ENCODE data around the gene TMEM255A. TPM values are rescaled to one million over a fixed set of nuclear protein-coding genes. Genes with fewer than 3 reads are reported as not detected.

TMEM255A gene
- total RNA-seq, 1 experiment from 2014 or later, result not detected

DNA sequence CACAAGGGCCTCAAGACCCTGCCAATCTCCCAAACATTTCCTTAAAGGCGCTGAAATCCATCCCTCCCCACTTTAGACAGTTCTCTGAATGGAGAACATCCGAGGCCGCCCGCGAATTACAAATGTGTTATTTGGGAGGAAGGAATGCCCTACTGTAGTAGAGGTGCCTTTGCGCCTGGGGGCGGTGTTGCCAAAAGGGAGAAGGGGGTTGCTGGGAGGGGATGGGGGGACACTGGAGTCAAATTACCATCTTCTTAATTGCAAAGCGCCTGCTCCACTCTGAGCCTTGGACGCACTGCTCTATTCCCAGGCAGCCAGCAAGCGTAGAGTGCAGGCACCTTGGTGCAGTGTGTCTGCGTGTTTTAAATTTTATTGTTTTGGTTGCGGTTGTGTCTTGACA lies 2.7 kb downstream of the TMEM255A start:
- Histone ChIP-seq H3K27me3 (ENCODE audit: low read length) (no peaks in the 10 kb centered on the region), H3K4me3 (ENCODE audit: low read length) (no peak overlapping the region), H3K9ac (ENCODE audit: low read length) (no peak overlapping the region), H3K27ac (ENCODE audit: low read length) (no peak overlapping the region), H3K4me1 (ENCODE audit: insufficient read depth, low read length) (peaks cover 19% of the 10 kb centered on the region), H4K20me1 (ENCODE audit: low read length) (no peaks in the 10 kb centered on the region), H3F3A (ENCODE audit: low read length, unreplicated experiment) (no peaks in the 10 kb centered on the region), H3K9me3 (ENCODE audit: low read length) (no peaks in the 10 kb centered on the region), H3K4me2 (ENCODE audit: low read length) (no peak overlapping the region), H2AFZ (ENCODE audit: low read length) (no peak overlapping the region), H3K36me3 (ENCODE audit: low read depth, low read length) (no peaks in the 10 kb centered on the region), H3K79me2 (ENCODE audit: low read length) (no peaks in the 10 kb centered on the region), H3K9me2 (replicated peaks; ENCODE audit: low read length) (no peaks in the 10 kb centered on the region)
- ChIA-PET CTCF (no interaction called here), POLR2A (ENCODE audit: unreplicated experiment) (no interaction called here)
- DNase-seq (no peak), ATAC-seq (no peak)
- TF ChIP-seq EZH2 (IDR thresholded peaks at IDR 0.05; ENCODE audit: low read length, unreplicated experiment) (no peak), CTCF (conservative IDR thresholded peaks at IDR 0.05; ENCODE audit: low read depth, low read length) (no peak), EZH2phosphoT487 (IDR thresholded peaks at IDR 0.05; ENCODE audit: borderline replicate concordance, low read length) (no peak)
- intact Hi-C loops (cut with micrococcal nuclease), result loop anchor here (5.0 kb wide), 1 partner anchor 56 kb away; the partner anchor contains the start of gene ZBTB33
- BruUV-seq (replicated peaks), result no TSS peak

DNA sequence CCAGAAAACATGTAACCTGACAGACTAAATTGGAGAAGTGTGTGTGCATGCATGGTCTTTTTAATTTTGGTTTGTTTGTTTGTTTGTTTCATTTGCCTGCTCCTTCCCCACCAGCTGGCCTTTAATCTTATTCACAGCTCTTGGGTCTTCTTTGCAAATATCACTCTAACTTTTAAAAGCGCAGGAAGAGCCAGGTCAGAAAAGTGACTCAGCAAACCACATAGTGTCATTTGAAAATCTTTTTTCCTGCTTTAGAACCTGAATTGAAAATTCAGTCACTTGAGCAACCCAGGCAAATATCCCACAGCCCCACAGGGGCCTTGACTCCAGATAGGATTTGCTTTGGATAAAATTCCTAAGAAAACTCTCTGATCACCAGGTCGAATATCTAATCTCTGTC lies 4.6 kb downstream of the TMEM255A start:
- H3K36me3 ChIP-seq (ENCODE audit: low read depth, low read length), result no peaks in the 10 kb centered on the region
- peaks cover 19% of the 10 kb centered on the region for H3K4me1 ChIP-seq (ENCODE audit: insufficient read depth, low read length)
- H3K9me3 ChIP-seq (ENCODE audit: low read length), result no peaks in the 10 kb centered on the region
- no peak overlapping the region for H3K4me3 ChIP-seq (ENCODE audit: low read length)
- H3K9ac ChIP-seq (ENCODE audit: low read length), result no peak overlapping the region
- DNase-seq (peak; percentile 52), ATAC-seq (peak; percentile 8; the same call in 1 of the 2 replicates)
- H3K79me2 ChIP-seq (ENCODE audit: low read length), result no peaks in the 10 kb centered on the region
- ChIA-PET CTCF (no interaction called here), POLR2A (ENCODE audit: unreplicated experiment) (no interaction called here)
- no peak for TF ChIP-seq CTCF (conservative IDR thresholded peaks at IDR 0.05; ENCODE audit: low read depth, low read length)
- TF ChIP-seq EZH2 (IDR thresholded peaks at IDR 0.05; ENCODE audit: low read length, unreplicated experiment), result no peak
- no peak for TF ChIP-seq EZH2phosphoT487 (IDR thresholded peaks at IDR 0.05; ENCODE audit: borderline replicate concordance, low read length)
- H3K9me2 ChIP-seq (replicated peaks; ENCODE audit: low read length), result no peaks in the 10 kb centered on the region
- no peaks in the 10 kb centered on the region for H3K27me3 ChIP-seq (ENCODE audit: low read length)
- H3K27ac ChIP-seq (ENCODE audit: low read length), result peak overlapping the region; percentile 25
- H3F3A ChIP-seq (ENCODE audit: low read length, unreplicated experiment), result no peaks in the 10 kb centered on the region
- intact Hi-C loops (cut with micrococcal nuclease), result loop anchor here (5.0 kb wide), 1 partner anchor 54 kb away; the partner anchor contains the start of gene ZBTB33
- BruUV-seq (replicated peaks), result no TSS peak
- no peaks in the 10 kb centered on the region for H4K20me1 ChIP-seq (ENCODE audit: low read length)
- H2AFZ ChIP-seq (ENCODE audit: low read length), result no peak overlapping the region
- H3K4me2 ChIP-seq (ENCODE audit: low read length), result peak overlapping the region; percentile 39

- Histone ChIP-seq H3F3A (ENCODE audit: low read length, unreplicated experiment) (no peaks in the 10 kb centered on the region), H3K9ac (ENCODE audit: low read length) (no peak overlapping the region), H3K27me3 (ENCODE audit: low read length) (no peaks in the 10 kb centered on the region), H3K79me2 (ENCODE audit: low read length) (no peaks in the 10 kb centered on the region), H3K4me2 (ENCODE audit: low read length) (peak overlapping the region; percentile 38; the same call in 1 of the 2 replicates), H3K4me3 (ENCODE audit: low read length) (no peak overlapping the region), H4K20me1 (ENCODE audit: low read length) (no peaks in the 10 kb centered on the region), H3K27ac (ENCODE audit: low read length) (no peak overlapping the region), H3K4me1 (ENCODE audit: insufficient read depth, low read length) (peaks cover 19% of the 10 kb centered on the region), H2AFZ (ENCODE audit: low read length) (no peak overlapping the region), H3K9me2 (replicated peaks; ENCODE audit: low read length) (no peaks in the 10 kb centered on the region), H3K36me3 (ENCODE audit: low read depth, low read length) (no peaks in the 10 kb centered on the region), H3K9me3 (ENCODE audit: low read length) (no peaks in the 10 kb centered on the region)
- DNase-seq (peak; percentile 20), ATAC-seq (no peak)
- ChIA-PET CTCF (no interaction called here), POLR2A (ENCODE audit: unreplicated experiment) (no interaction called here)
- intact Hi-C loops (cut with micrococcal nuclease), result loop anchor here (5.0 kb wide), 1 partner anchor 53 kb away; the partner anchor contains the start of gene ZBTB33
- BruUV-seq (replicated peaks), result no TSS peak
- TF ChIP-seq EZH2phosphoT487 (IDR thresholded peaks at IDR 0.05; ENCODE audit: borderline replicate concordance, low read length), result no peak
- no peak for TF ChIP-seq EZH2 (IDR thresholded peaks at IDR 0.05; ENCODE audit: low read length, unreplicated experiment)
- no peak for TF ChIP-seq CTCF (conservative IDR thresholded peaks at IDR 0.05; ENCODE audit: low read depth, low read length)
Observed at GRCh38 chrX:120305531-120306141, 5.6 kb downstream of the TMEM255A start.
